GM18505 (cell line): Measurements from ENCODE around the gene RASGRP4.
A peak's percentile ranks its signal among the peaks of the same experiment; 100 is the strongest.

Experiments
- ATAC-seq: cut with Tn5 transposase; IDR thresholded peaks from one replicate; pipeline ENCODE4 v1.9.1; 2021; ENCODE audit not compliant: unreplicated experiment
- POLR2A ChIP-seq: IDR thresholded peaks from 4 replicates; pipeline ENCODE4 v1.6.1; 2011; ENCODE audit warnings: borderline replicate concordance; ENCODE audit not compliant: insufficient read depth, insufficient read length; ENCODE audit errors: extremely low read depth

The RASGRP4 gene

DNA sequence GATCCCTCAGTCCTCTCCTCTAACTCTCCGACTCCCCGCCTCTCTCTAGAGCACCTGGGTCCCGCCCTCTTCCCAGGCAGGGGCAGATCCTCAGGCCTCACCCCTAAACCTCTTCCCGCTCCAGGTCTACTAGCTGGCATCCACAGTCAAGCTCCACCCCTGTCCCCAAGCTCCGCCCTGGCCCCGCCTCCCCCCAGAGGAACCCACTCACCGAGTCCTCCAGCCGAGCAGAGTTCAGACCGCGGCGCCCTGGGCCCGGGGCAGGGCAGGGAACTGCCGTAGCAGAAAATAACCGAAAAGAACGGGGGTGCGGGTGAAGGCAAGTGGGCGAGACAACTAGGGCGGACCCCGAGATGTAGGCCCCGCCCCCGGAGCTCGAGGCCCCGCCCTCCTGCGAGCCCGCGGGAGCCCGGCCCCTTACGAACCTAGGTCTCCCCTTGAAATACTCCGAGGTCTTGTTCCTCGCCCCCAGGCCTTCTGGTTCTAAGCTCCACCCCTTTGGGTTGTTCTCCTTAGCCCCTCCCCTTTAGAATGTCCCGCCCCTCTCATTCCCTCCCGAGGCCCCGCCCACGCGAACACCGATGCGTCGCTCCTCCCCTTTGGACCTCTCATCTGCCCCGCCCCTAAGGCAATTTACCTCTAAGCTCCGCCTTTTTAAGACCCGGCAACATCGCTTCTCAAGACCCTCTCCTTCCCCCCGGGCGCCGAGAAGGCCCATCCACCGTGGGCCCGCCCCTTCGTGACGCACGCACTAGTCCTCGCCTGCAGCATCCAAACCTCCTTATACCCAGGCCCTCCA, 38.3 kb downstream of the RASGRP4 start, which contains the start of gene GGN:
TSS of gene GGN (minus strand) at position 485 of the 799 bp plus-strand sequence. CDS start 773 bp downstream, outside the sequence.
- peak; percentile 47 for ATAC-seq

GRCh38 chr19:38386971-38387549, 39.0 kb downstream of the RASGRP4 start:
- no peak for TF ChIP-seq POLR2A
- ATAC-seq = no peak

More for the DNA sequence above, 38.3 kb downstream of the RASGRP4 start, which contains the start of gene GGN:
- no peak for TF ChIP-seq POLR2A

- no peak for ATAC-seq
- TF ChIP-seq POLR2A = no peak
Measured at GRCh38 chr19:38386300-38386970, 39.6 kb downstream of the RASGRP4 start.

DNA sequence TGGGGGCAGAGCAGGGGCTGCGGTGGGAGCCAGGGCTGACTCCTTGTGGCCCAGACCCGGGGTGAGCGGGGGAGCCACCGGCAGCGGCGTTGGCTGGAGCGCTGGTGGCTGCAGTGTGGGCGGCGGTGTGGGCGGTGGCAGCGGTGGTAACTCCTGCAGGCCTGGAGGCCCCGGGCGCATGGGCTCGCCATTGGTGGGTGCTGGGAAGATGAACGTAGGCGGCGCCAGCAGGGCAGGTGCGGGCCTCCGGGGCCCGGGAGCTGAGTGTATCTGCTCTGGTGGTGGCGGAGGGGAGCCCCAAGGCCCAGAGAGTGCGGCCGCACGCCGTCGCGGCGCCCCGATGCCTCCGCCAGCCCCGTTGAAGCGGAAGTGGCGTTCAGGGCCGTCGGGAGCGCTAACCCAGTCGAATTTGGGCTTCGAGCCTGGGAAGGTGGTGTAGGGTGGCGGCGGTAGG, 40.2 kb downstream of the RASGRP4 start:
- ATAC-seq = no peak
- no peak for TF ChIP-seq POLR2A

- no peak for TF ChIP-seq POLR2A
Measured at GRCh38 chr19:38385057-38385803, 40.8 kb downstream of the RASGRP4 start.

DNA sequence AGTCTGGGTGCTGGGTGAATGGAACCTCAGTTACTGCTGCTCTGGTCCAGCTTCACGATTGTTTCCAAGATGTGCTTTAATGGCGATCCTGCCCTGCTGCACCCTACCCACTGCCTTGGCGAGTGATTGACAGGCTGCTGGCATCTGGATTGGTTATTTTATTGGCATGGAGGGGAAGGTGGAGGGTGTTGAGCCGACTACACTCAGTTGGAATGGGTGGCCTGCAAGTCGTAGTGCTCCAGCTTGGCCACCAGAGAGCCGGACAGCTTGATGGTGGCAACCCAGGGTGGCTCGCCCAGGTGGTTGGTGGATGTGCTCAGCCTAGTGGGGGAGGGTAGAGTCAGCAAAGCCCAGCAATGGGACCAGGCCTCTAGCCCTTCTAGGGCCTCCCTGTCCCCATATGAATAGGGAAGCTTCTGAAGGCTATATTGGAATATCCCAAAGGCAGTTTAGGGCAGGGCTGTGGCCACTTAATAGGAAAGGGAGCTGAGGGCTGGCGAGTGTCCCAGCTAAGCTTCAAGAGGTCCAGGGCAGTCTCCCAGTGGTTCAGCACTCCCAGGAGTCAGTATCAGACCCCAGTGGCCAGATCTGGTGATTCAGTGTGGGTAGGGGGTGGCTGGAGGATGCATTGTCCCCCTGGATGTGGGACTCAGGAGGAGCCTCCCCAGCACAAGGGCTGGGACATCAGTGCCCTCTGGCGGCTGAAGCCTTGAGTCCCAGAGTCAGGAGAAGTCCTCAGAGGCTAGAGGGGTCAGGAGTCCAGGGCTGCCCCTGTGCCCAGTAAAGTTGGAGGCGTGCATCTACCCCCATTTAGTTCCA, 41.6 kb downstream of the RASGRP4 start:
- no peak for ATAC-seq
- no peak for TF ChIP-seq POLR2A

More at GRCh38 chr19:38385057-38385803, 40.8 kb downstream of the RASGRP4 start:
- ATAC-seq = no peak

GRCh38 chr19:38383743-38384142, 42.3 kb downstream of the RASGRP4 start:
- no peak for TF ChIP-seq POLR2A
- ATAC-seq = no peak

GRCh38 chr19:38383184-38383583, 42.8 kb downstream of the RASGRP4 start:
- no peak for TF ChIP-seq POLR2A
- ATAC-seq = no peak

DNA sequence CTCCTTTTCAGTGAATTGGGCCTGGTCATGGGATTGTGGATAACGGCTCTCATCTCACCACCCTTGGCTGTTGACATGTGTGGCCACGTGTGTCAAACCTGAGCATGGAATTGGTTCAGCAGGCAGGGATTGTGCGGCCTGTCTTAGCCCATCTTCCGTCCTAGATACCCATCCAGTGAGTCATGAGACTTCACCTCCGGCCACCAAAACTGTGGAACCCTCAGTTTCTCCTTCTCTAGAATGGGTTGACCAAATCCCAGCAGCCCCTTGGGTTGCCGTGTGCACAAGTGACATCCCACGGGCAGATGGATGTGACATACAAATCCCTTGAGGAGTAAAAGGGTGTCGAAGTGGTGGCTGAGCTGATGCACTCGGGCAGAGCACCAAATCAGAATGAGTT, 44.9 kb downstream of the RASGRP4 start:
- TF ChIP-seq POLR2A = no peak
- no peak for ATAC-seq

GRCh38 chr19:38378866-38379265, 47.2 kb downstream of the RASGRP4 start:
- no peak for ATAC-seq
- TF ChIP-seq POLR2A = no peak

GRCh38 chr19:38377052-38377451, 49.0 kb downstream of the RASGRP4 start:
- no peak for ATAC-seq
- no peak for TF ChIP-seq POLR2A

DNA sequence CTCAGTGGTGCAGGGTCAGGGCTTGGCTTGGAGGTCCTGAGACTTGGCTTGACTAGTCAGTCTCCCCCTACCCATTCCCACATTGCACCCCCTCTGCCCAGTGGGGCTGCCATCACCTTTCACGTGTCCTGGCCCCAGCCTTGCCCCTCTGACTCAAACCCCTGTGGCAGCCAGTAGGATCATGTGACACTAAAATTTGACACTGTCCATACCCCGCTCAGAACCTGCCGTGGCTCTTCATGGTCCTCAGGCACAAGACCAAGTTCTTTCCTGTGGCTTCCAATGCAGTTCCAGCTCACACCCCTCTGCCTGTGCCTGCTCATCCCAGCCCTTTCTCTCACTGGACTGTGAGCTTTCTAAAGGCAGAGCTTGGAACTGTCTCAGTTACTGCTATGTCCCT, 49.4 kb downstream of the RASGRP4 start:
- TF ChIP-seq POLR2A = no peak
- no peak for ATAC-seq

DNA sequence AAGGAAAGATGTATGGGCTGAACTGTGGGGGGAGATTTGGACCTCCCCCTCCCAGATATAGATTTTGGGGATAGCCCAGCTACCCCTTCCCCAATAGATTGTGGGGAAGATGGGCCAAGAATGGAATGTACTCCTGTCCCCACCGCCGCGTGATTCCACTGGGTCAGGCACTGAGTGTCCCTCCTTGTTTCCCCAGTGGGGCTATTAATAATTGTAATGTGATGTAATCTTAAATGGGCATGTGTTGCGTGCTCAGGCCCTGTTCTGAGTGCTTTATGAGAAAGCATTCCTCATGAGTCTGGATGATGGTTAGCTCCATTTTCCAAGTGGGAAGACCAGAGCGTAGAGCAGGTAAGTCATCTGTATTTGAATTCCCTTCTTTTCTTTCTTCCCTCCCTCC, 50.3 kb downstream of the RASGRP4 start:
- ATAC-seq = no peak
- TF ChIP-seq POLR2A = no peak

GRCh38 chr19:38375098-38375493, 50.9 kb downstream of the RASGRP4 start:
- ATAC-seq = no peak
- TF ChIP-seq POLR2A = no peak
